Thyroid gland (tissue), 4 donors: ENCODE results near the gene CACNB1.

Experiments used
- CTCF ChIP-seq, 6 experiments: fragments of 200-600 bp in 3 of 6; fragments of 450-650 bp in 3 of 6; sonication (generic) in 3 of 6; IDR thresholded peaks; one replicate each; pipeline ENCODE4 v1.5.1; 2016 to 2019; ENCODE audit warnings: antibody characterized with exemption in 6 of 6, mild to moderate bottlenecking in 2 of 6, inconsistent platforms in 1 of 6, moderate library complexity in 1 of 6
- POLR2A ChIP-seq, 2 donors: fragments of 450-650 bp; IDR thresholded peaks; one replicate each; pipeline ENCODE4 v1.6.1; 2017; ENCODE audit warnings: antibody characterized with exemption in 2 of 2, mild to moderate bottlenecking in 2 of 2, moderate library complexity in 1 of 2

GRCh38 chr17:39169518-39169917 is 28.0 kb downstream of the CACNB1 start:
- TF ChIP-seq CTCF (IDR thresholded peaks at IDR 0.05), result no peak
- no peak for TF ChIP-seq POLR2A (IDR thresholded peaks at IDR 0.05)
